Stimulated activated naive CD8-positive, alpha-beta T cell treated with anti-CD3 and anti-CD28 coated beads, Interleukin-15, amount 100 ng/mL, for 72 hours (primary cell): ENCODE results near the gene PLAC1.
A peak's percentile ranks its signal among the peaks of the same experiment; 100 is the strongest.

Experiments
- ATAC-seq: fragments of 150-1000 bp; cut with Tn5 transposase; 2 replicates; pipeline ENCODE4 v1.10.0; 2021; ENCODE audit warnings: mild to moderate bottlenecking, moderate library complexity
- DNase-seq, 2 donors: peaks; one replicate each; pipeline ENCODE4 v3.0.0; 2021 to 2022
- H3K27ac Mint-ChIP-seq, 2 donors: one replicate each; pipeline ENCODE4 v1.8.0; 2022; ENCODE audit warnings: mild to moderate bottlenecking in 2 of 2, mixed read lengths in 2 of 2, moderate library complexity in 2 of 2
- H3K27me3 Mint-ChIP-seq: one replicate; pipeline ENCODE4 v1.8.0; 2022; ENCODE audit warnings: mixed read lengths
- H3K4me1 Mint-ChIP-seq: one replicate; pipeline ENCODE4 v1.8.0; 2022; ENCODE audit warnings: mild to moderate bottlenecking, mixed read lengths
- H3K4me3 Mint-ChIP-seq, 2 donors: one replicate each; pipeline ENCODE4 v1.8.0; 2022; ENCODE audit warnings: mild to moderate bottlenecking in 2 of 2, mixed read lengths in 2 of 2, moderate library complexity in 1 of 2
- H3K9me3 Mint-ChIP-seq, 2 donors: one replicate each; pipeline ENCODE4 v1.8.0; 2022; ENCODE audit warnings: mixed read lengths in 2 of 2

The PLAC1 gene

DNA sequence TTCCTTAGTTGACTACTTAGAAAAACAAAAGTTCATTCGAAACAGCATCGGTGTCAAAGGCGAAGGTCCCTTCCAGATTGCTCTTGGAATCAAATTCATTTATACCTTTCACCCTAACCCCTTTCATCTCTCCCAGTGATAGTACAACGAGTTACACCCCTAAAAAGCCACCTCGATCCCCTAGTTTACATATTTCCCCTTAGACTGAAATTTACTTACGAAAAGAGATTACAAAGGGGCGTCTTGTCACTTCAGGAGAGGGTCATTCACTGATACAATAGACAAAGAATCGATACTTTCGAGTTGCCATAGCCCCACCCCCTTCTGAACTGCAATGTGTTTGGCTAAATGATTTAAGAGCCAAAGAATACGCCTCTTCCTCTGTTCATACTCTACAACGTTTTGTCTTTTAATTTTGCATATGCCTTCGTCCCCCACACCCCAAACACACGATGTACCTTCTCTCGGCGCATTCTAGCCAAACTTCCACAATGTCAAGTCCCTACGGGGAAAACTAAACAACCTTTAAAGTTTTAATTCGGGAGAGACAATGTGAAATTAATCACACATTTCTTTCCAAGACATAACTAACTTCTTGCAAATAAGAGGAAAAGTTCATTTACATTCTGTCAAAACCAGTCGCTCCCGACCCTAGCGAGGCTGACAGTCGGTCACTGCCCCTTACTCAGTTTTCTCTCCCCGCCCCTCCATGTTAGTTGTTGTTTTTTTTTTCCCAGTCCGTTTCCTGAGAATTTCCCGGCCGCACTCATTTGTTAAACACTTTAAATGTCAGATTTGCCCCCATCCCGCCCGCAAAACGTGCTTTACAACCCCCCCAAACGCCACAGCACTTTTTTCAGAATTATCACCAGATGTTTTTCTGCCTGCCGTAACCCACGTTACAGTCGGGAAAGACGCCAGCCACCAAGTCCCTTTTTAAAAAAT, 109.7 kb downstream of the PLAC1 start:
- peak overlapping the region; percentile 84 to 89 for H3K27ac Mint-ChIP-seq
- ATAC-seq = no peak
- H3K4me3 Mint-ChIP-seq = peak overlapping the region; percentile 88 to 95
- peak in 1 of 2 donors; percentile 5 for DNase-seq
- H3K4me1 Mint-ChIP-seq = peaks cover 29% of the 10 kb centered on the region
- peaks cover 68% of the 10 kb centered on the region for H3K27me3 Mint-ChIP-seq
- no peaks in the 10 kb centered on the region for H3K9me3 Mint-ChIP-seq

- Mint-ChIP-seq H3K4me3 (no peak overlapping the region), H3K27me3 (peaks cover 63% of the 10 kb centered on the region), H3K27ac (no peak overlapping the region), H3K9me3 (no peaks in the 10 kb centered on the region), H3K4me1 (peaks cover 36% of the 10 kb centered on the region)
- ATAC-seq (no peak), DNase-seq (no peak)
These were observed 111.1 kb downstream of the PLAC1 start for GRCh38 chrX:134547047-134547679.

DNA sequence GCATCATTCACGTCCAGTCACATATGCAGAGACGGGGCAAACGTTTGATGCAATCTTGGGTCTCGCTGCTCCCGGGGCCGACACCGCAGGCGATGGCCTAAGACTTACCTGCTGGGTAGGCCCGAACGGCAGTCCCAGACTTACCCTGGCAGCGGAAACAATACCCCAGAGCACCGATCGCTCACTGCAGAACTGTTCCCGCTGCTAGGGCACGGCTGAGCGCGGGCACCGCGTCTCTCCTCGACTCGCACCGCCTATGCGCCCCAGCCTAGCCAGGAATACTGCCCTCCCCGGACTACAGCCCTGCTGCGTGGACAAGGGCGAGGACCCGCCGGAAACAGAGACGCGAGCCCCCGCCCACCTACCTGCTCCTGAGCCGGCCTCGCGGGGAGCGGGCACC, 112.1 kb downstream of the PLAC1 start:
- Mint-ChIP-seq H3K27ac (no peak overlapping the region), H3K4me1 (peaks cover 36% of the 10 kb centered on the region), H3K27me3 (peaks cover 54% of the 10 kb centered on the region), H3K4me3 (no peak overlapping the region), H3K9me3 (no peaks in the 10 kb centered on the region)
- ATAC-seq (no peak), DNase-seq (no peak)

DNA sequence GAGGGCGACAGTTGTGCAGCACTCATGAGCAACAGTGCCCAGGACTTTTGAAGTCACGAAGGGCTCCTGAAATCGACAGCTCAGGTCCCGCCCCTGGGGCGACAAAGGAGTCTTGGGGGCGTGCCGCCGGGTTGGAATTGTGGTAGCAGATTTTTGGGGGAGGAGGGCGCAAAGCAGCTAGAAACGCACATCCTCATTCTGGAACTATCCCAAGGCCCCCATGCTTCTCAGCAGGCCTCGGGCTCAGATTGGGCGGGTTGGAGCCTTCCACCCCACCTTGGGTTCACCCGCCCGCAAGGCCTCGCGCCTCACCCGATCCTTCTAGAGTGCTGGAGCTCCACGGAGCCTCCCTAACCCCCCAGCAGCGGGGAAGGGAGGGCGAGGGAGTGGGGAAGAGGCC, 112.8 kb downstream of the PLAC1 start:
- H3K4me1 Mint-ChIP-seq = peaks cover 33% of the 10 kb centered on the region
- H3K9me3 Mint-ChIP-seq = no peaks in the 10 kb centered on the region
- ATAC-seq = no peak
- no peak overlapping the region for H3K27ac Mint-ChIP-seq
- DNase-seq = no peak
- H3K4me3 Mint-ChIP-seq = peak overlapping the region in 1 of 2 donors; percentile 45
- H3K27me3 Mint-ChIP-seq = peaks cover 48% of the 10 kb centered on the region

DNA sequence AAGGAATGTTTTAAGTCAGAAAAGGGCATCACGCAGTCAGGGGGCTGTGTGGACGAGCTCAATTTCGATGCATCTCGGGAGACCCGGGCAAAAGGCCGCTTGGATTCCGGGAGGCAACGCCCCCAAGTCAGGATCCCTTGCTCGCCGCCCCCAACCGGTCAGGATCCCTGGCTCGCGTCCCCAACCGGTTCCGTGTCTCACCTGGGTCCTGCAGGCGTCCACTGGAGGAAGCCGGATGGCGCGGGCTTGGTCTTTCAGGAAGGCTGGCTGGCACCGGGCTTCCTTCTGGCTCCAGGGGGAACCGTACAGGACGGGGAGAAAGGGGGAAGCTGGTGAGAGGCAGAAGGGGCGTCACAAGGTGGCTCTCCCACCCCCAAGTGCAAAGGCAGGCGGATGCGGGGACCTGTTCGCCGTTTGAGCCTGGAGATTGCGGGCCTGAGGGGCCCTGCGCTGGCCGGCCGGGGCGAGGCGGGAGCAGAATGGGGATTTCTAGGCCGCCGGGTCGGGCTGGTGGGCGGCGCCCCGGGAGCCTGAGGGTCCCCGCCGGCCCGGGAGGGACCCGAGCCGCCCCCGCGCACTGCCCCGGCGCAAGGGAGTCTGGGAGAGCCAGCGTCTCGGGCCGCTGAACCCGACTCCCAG, 113.6 kb downstream of the PLAC1 start:
- Mint-ChIP-seq H3K27me3 (peaks cover 39% of the 10 kb centered on the region), H3K4me3 (peak overlapping the region; percentile 63 to 79), H3K9me3 (no peaks in the 10 kb centered on the region), H3K4me1 (peaks cover 25% of the 10 kb centered on the region), H3K27ac (no peak overlapping the region)
- DNase-seq (peak in 1 of 2 donors; percentile 1), ATAC-seq (no peak)

DNA sequence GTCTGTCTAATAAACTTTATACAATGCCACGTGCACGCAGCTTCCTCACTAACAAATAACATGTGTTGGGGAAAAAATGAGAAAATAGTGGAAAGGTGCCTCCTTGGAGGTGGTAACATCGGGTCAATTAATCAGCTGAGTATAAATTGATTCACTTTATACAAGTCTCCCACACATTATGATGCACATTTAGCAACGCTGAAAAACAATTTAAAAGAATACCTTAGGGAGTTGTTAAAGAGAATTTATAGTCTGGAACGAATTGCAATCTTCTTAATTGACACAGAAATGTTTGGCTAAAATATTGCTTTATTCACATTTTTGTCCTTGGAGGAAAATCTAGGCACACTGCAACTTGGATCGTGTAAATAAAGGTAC, 114.1 kb downstream of the PLAC1 start:
- Mint-ChIP-seq H3K4me1 (peaks cover 23% of the 10 kb centered on the region), H3K27me3 (peaks cover 34% of the 10 kb centered on the region), H3K4me3 (no peak overlapping the region), H3K27ac (no peak overlapping the region), H3K9me3 (no peaks in the 10 kb centered on the region)
- ATAC-seq (no peak), DNase-seq (no peak)

GRCh38 chrX:134543288-134543687, 115.0 kb downstream of the PLAC1 start:
- no peak overlapping the region for H3K4me3 Mint-ChIP-seq
- DNase-seq (no peak), ATAC-seq (no peak)
- H3K4me1 Mint-ChIP-seq = peaks cover 15% of the 10 kb centered on the region
- H3K27me3 Mint-ChIP-seq = peaks cover 25% of the 10 kb centered on the region
- no peak overlapping the region for H3K27ac Mint-ChIP-seq
- H3K9me3 Mint-ChIP-seq = no peaks in the 10 kb centered on the region

DNA sequence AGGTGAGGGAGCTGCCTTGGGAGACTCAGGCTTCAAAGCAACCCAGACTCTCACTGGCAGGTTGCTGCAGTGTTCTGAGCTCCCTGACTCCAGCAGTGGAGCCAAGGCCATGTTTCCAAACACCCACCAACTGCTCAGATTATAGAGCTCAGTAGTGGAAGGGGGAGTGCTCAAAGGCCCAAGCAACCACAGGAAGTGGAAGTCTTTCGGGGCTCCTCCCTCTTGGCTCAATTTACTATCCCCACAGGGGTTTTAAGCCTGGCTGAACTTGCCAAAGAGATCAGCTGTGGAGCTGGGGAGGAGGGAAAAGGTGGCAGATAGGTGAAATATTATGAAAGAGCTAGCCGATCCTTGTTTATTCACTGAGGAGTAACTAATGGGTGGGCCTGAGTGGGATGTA, 115.8 kb downstream of the PLAC1 start:
- H3K27ac Mint-ChIP-seq = no peak overlapping the region
- H3K4me1 Mint-ChIP-seq = peaks cover 13% of the 10 kb centered on the region
- peaks cover 22% of the 10 kb centered on the region for H3K27me3 Mint-ChIP-seq
- no peak overlapping the region for H3K4me3 Mint-ChIP-seq
- no peaks in the 10 kb centered on the region for H3K9me3 Mint-ChIP-seq
- no peak for DNase-seq
- peak; percentile 45 for ATAC-seq

DNA sequence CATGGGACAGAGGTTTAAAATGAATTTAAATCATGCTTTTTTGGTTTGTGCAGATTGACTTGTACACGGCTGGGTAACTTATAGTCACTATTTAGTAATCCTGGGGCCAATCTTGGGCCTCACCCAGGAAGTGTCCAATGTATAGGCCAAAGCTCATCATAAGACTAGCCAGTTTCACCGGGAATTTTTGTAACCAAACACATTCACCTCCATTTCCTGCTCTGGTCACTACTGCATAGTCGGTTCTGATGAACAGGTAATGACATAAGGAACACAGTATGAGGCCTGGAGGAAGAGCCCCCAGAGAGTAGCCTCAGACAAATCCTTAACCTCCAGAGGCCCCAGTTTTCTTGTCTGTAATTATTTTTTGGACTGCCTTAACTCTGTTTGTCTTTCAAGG, 116.4 kb downstream of the PLAC1 start:
- no peak for DNase-seq
- H3K4me3 Mint-ChIP-seq = no peak overlapping the region
- no peaks in the 10 kb centered on the region for H3K9me3 Mint-ChIP-seq
- H3K4me1 Mint-ChIP-seq = peaks cover 13% of the 10 kb centered on the region
- no peak for ATAC-seq
- peaks cover 22% of the 10 kb centered on the region for H3K27me3 Mint-ChIP-seq
- H3K27ac Mint-ChIP-seq = no peak overlapping the region

DNA sequence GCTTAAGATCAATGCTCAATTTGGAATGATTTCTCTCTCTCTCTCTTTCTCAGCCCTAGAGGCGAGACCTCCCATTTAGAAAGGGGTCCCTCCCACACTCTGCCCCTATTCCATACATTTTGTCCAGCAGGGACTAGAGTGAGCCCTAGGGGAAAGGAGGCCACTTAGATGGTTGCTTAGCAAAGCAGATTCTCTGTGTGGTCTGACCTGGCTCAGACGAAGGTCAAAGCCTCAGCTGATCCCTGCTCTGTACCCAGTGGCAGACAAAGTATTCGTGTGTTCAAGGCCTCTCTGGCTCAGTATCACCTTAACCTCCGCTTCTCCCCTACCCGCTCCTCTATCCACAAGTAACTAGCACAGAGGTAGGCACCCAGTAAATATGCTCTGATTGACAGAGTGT, 120.0 kb downstream of the PLAC1 start:
- ATAC-seq (no peak), DNase-seq (no peak)
- H3K4me3 Mint-ChIP-seq = no peak overlapping the region
- no peaks in the 10 kb centered on the region for H3K27me3 Mint-ChIP-seq
- H3K27ac Mint-ChIP-seq = no peak overlapping the region
- peaks cover 7% of the 10 kb centered on the region for H3K4me1 Mint-ChIP-seq
- H3K9me3 Mint-ChIP-seq = no peaks in the 10 kb centered on the region

DNA sequence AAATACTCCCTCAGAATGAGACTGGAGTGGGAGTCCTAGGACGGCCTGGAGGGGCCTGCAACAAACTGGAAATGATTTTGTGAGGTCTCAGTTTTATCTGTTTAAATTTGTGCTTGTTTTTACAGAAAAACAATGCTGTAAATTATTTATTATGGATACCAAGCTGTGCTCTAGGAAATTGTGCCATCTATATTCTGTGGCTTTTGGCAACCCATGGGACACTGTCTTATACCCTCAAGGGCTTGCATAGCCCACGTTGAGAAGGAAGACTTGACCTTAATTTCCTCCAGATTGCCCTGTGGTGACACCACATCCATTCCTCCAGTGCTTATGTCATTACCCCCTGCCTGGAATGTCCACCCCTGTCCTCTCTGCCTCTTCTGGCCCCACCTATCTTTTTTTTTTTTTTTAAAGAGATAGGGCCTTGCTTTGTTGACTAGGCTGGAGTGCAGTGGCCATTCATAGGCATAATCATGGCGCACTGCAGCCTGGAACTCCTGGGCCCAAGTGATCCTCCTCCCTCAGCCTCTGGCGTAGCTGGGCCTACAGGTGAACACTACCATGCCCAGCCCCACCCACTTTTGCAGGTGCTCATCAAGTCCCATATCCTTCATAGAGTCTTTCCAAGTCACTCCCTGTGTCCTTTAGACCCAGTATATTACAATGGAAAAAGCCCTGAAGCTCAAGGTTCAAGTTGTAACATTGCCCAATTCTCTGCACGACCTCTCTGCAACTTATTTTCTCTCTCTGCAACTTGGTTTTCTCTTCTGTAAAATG, 120.9 kb downstream of the PLAC1 start:
- Mint-ChIP-seq H3K4me3 (no peak overlapping the region), H3K9me3 (no peaks in the 10 kb centered on the region), H3K27me3 (no peaks in the 10 kb centered on the region), H3K4me1 (peaks cover 2% of the 10 kb centered on the region), H3K27ac (no peak overlapping the region)
- DNase-seq (no peak), ATAC-seq (no peak)

DNA sequence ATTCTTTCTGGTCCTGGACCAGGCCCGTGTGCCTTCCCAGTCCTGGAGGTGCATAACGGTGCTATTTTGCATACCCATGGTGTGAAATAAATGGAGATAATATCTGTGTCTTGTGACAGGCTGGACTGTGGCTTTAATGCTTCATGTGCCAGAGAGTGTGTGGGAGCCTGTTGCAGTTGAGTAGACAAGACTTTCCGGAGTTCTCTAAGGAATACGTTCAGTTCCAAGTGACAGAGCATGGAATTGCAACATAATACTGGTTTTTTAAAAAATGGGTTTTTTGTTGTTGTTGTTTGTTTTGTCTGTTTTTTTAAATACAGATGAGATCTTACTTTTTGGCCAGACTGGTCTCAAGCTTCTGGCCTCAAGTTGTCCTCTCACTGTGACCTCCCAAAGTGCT, 124.3 kb downstream of the PLAC1 start:
- ATAC-seq (no peak), DNase-seq (no peak)
- Mint-ChIP-seq H3K27ac (no peak overlapping the region), H3K9me3 (no peaks in the 10 kb centered on the region), H3K4me1 (no peaks in the 10 kb centered on the region), H3K27me3 (no peaks in the 10 kb centered on the region), H3K4me3 (no peak overlapping the region)

DNA sequence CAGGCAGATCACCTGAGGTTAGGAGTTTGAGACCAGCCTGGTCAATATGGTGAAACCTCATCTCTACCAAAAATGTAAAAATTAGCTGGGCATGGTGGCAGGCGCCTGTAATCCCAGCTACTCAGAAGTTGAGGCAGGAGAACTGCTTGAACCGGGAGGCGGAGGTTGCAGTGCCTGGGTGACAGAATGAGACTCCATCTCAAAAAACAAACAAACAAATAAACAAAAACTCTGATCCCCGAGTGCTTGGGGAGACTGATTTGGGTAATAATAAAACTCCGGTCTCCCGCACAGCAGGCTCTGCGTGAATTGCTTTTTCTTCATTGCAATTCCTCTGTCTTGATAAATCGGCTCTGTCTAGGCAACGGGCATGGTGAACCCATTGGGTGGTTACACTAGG, 124.9 kb downstream of the PLAC1 start:
- Mint-ChIP-seq H3K27ac (no peak overlapping the region), H3K4me3 (no peak overlapping the region), H3K27me3 (no peaks in the 10 kb centered on the region)

DNA sequence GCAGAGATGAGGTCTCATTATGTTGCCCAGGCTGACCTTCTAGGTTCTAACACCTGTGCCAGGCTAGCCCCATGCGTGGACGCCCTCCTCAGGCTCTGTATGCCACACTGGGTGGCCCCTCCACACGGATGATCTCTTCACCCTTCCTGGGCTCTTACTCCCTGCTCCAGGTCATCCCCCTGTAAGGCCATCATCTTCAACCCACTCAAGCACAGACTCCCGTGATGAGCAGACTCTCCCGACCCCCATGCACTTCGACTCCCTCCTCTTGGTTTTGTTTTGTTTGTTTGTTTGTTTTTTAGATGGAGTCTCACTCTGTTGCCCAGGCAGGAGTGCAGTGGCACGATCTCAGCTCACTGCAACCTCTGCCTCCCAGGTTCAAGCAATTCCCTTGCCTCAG, 127.4 kb downstream of the PLAC1 start:
- Mint-ChIP-seq H3K4me3 (no peak overlapping the region), H3K9me3 (no peaks in the 10 kb centered on the region), H3K27me3 (no peaks in the 10 kb centered on the region), H3K27ac (no peak overlapping the region), H3K4me1 (no peaks in the 10 kb centered on the region)
- no peak for DNase-seq
- ATAC-seq = no peak

More for the DNA sequence above, 124.9 kb downstream of the PLAC1 start:
- no peak for ATAC-seq
- H3K9me3 Mint-ChIP-seq = no peaks in the 10 kb centered on the region
- DNase-seq = no peak
- H3K4me1 Mint-ChIP-seq = no peaks in the 10 kb centered on the region

GRCh38 chrX:134529481-134529880, 128.8 kb downstream of the PLAC1 start:
- no peaks in the 10 kb centered on the region for H3K4me1 Mint-ChIP-seq
- ATAC-seq (no peak), DNase-seq (no peak)
- H3K4me3 Mint-ChIP-seq = no peak overlapping the region
- no peak overlapping the region for H3K27ac Mint-ChIP-seq
- H3K27me3 Mint-ChIP-seq = no peaks in the 10 kb centered on the region
- H3K9me3 Mint-ChIP-seq = no peaks in the 10 kb centered on the region
